ENCODE data around the gene EPM2A.

The EPM2A gene

DNA sequence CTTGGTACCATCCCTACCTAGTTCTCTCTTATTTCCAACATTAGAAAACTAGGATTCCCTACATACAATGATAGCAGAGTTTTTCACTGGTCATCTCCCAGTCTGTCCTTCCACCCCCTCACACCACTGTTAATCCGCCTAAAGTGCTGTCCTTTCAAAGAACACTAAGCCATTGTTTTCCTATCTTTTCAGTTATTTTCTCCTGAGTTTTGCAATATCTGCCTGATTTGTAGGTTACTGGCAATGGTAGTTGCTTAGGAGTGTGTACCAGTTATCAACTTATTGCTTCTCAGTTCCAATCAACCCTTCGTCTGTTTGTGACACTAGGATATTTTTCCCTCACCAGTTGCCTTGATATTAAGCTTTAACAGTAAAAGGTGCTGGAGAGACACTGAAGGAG lies 135.0 kb downstream of the EPM2A start:
- DNase-seq = no peak

- no peak for DNase-seq
These were observed 146.3 kb downstream of the EPM2A start for GRCh38 chr6:145588981-145589380.

GRCh38 chr6:145587334-145587733 lies 148.0 kb downstream of the EPM2A start:
- no peak for DNase-seq

DNA sequence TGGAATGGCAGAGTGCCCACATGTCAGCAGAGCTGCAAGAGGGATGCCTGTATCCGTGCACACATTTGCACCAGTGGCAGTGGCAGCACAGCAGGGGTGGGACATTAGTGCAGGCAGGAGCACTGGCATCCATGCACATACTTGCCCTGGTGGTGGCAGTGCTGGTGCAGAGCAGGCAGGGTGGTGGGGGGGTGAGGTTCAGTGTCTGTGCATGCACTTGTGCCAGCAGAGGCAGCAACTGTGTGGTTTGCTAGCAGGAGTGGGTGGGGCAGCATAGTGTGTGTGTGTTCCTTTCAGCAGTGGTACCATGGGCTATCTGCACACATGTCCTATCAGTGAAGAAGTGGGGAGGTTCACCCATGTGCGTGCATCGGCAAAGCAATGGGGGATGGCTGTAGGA lies 151.6 kb downstream of the EPM2A start:
- DNase-seq = no peak
